Breast epithelium (tissue), 3 donors: ENCODE data around the gene SDCCAG8.

Experiments used
- POLR2A ChIP-seq: fragments of 450-650 bp; IDR thresholded peaks from one replicate; pipeline ENCODE4 v1.6.1; 2016; ENCODE audit warnings: antibody characterized with exemption, mild to moderate bottlenecking, moderate library complexity
- POLR2AphosphoS5 ChIP-seq, 3 donors: sonication (generic); formaldehyde crosslinking; IDR thresholded peaks; one replicate each; pipeline ENCODE4 v1.6.1; 2017; ENCODE audit warnings: antibody characterized with exemption in 3 of 3
- TF ChIP-seq, protein P1 (sequence below), 3 donors: fragments of 450-650 bp; IDR thresholded peaks; one replicate each; pipeline ENCODE4 v1.5.1; 2016 to 2017; ENCODE audit warnings: antibody characterized with exemption in 3 of 3, mild to moderate bottlenecking in 3 of 3, moderate library complexity in 3 of 3

DNA sequence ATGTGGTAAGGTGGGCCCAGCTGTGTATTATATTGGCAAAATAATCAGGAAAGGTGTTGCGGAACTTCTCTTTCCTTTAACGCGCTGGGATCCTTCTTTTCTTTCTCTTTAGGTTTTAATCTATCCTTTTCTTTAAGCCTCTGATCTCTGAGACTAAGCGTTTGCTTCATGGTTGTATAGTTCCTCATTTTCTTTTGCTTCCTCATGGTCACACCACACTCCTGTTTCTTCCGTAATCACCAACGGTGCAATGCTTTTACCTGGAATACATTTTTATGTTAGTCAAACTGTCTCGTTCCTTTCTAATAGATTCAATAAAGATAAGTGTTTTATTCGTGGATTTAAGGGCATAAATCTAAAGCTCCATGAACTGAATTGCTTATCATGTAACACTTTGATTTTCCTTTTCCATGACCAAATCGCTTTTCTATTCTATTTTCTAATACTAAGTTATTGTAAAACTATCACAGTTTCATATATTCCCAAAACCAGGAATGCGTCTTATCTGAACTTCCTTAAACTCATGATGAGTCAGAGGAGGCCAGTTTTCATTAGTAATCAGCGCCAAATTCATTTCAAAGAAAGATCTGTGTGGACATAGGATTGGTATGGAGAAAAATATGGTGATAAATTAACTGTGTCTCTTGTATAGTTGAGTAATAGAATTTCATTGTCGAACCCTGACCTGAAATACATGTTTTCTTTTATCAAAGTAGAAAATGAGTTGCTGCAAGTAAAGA lies 12.2 kb downstream of the SDCCAG8 start:
- TF ChIP-seq POLR2AphosphoS5 (IDR thresholded peaks at IDR 0.05) (no peak), POLR2A (no peak)
- TF ChIP-seq, protein P1, sequence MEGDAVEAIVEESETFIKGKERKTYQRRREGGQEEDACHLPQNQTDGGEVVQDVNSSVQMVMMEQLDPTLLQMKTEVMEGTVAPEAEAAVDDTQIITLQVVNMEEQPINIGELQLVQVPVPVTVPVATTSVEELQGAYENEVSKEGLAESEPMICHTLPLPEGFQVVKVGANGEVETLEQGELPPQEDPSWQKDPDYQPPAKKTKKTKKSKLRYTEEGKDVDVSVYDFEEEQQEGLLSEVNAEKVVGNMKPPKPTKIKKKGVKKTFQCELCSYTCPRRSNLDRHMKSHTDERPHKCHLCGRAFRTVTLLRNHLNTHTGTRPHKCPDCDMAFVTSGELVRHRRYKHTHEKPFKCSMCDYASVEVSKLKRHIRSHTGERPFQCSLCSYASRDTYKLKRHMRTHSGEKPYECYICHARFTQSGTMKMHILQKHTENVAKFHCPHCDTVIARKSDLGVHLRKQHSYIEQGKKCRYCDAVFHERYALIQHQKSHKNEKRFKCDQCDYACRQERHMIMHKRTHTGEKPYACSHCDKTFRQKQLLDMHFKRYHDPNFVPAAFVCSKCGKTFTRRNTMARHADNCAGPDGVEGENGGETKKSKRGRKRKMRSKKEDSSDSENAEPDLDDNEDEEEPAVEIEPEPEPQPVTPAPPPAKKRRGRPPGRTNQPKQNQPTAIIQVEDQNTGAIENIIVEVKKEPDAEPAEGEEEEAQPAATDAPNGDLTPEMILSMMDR (IDR thresholded peaks at IDR 0.05), result no peak
